Hepatocyte (in vitro differentiated cells): ENCODE results near the gene MFRP.

Source experiments
- CTCF ChIP-seq: fragments of 200-600 bp; sonication (generic); IDR thresholded peaks from 2 replicates; pipeline ENCODE4 v1.5.1; 2016; ENCODE audit warnings: antibody characterized with exemption, mild to moderate bottlenecking; ENCODE audit not compliant: poor library complexity
- EZH2 ChIP-seq: fragments of 200-600 bp; sonication (generic); IDR thresholded peaks from 2 replicates; pipeline ENCODE4 v1.6.1; 2016; ENCODE audit warnings: antibody characterized with exemption, mild to moderate bottlenecking, borderline replicate concordance
- EZH2phosphoT487 ChIP-seq: fragments of 200-600 bp; sonication (generic); IDR thresholded peaks from one replicate; pipeline ENCODE4 v1.6.1; 2018; ENCODE audit warnings: antibody characterized with exemption, mild to moderate bottlenecking, low read depth, moderate library complexity; ENCODE audit not compliant: unreplicated experiment, severe bottlenecking

- TF ChIP-seq CTCF (no peak), EZH2 (no peak), EZH2phosphoT487 (no peak)
Measured at GRCh38 chr11:119342023-119342300, 4.5 kb downstream of the MFRP start.
